Measurements from ENCODE around the gene KRT222. TPM values are rescaled to one million over a fixed set of nuclear protein-coding genes. Genes with fewer than 3 reads are reported as not detected.

The KRT222 gene
- total RNA-seq, 1 experiment from 2014 or later = not detected

DNA sequence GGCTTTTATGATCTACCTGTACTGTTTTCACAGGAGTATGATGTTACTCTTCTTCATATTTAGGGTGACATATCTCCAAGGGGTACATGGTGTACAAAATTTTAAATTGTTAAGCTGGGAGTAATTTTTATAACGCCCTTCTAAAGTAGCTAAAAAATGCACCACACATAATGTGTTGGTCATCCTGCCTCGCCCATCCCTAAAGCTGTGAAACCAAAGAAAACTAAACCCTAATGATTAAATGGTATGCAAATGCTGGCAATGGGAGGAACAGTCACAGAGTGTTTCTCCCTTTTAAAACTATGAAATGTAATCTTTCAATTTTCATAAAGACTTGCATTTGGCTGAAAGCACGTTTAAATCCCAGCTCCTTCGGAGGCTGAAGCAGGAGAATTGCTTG, 40.6 kb upstream of the KRT222 start:
- Histone ChIP-seq H3K4me3 (ENCODE audit: low read depth, low read length, poor library complexity, severe bottlenecking) (no peak overlapping the region), H3K27ac (ENCODE audit: low read depth, low read length, poor library complexity, severe bottlenecking) (no peak overlapping the region), H3K9me3 (ENCODE audit: low read depth, low read length, poor library complexity, severe bottlenecking) (no peaks in the 10 kb centered on the region), H3K4me1 (ENCODE audit: insufficient read depth, low read length, poor library complexity, severe bottlenecking) (no peaks in the 10 kb centered on the region), H3K36me3 (ENCODE audit: insufficient read depth, low read length, poor library complexity, severe bottlenecking) (no peaks in the 10 kb centered on the region), H3K27me3 (replicated peaks; ENCODE audit: insufficient read depth, low read depth, low read length, poor library complexity) (no peaks in the 10 kb centered on the region)
- ChIA-PET CTCF (interaction anchor here (0.6 kb wide), 1 partner anchor 146 kb away, joined by 6 read pairs; no protein-coding TSS in a partner anchor), POLR2A (ENCODE audit: low non-redundant PET) (no interaction called here)
- TF ChIP-seq, protein P1, sequence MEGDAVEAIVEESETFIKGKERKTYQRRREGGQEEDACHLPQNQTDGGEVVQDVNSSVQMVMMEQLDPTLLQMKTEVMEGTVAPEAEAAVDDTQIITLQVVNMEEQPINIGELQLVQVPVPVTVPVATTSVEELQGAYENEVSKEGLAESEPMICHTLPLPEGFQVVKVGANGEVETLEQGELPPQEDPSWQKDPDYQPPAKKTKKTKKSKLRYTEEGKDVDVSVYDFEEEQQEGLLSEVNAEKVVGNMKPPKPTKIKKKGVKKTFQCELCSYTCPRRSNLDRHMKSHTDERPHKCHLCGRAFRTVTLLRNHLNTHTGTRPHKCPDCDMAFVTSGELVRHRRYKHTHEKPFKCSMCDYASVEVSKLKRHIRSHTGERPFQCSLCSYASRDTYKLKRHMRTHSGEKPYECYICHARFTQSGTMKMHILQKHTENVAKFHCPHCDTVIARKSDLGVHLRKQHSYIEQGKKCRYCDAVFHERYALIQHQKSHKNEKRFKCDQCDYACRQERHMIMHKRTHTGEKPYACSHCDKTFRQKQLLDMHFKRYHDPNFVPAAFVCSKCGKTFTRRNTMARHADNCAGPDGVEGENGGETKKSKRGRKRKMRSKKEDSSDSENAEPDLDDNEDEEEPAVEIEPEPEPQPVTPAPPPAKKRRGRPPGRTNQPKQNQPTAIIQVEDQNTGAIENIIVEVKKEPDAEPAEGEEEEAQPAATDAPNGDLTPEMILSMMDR (conservative IDR thresholded peaks at IDR 0.05; ENCODE audit: low read depth, low read length) = no peak
- no peak for TF ChIP-seq EZH2 (IDR thresholded peaks at IDR 0.05; ENCODE audit: borderline replicate concordance, low read depth, low read length, poor library complexity, severe bottlenecking)
- BruUV-seq (replicated peaks) = no TSS peak
- intact Hi-C loops (cut with micrococcal nuclease; ENCODE audit: unreplicated experiment) = no loop called here
- no peak for DNase-seq (ENCODE audit: low spot score)

DNA sequence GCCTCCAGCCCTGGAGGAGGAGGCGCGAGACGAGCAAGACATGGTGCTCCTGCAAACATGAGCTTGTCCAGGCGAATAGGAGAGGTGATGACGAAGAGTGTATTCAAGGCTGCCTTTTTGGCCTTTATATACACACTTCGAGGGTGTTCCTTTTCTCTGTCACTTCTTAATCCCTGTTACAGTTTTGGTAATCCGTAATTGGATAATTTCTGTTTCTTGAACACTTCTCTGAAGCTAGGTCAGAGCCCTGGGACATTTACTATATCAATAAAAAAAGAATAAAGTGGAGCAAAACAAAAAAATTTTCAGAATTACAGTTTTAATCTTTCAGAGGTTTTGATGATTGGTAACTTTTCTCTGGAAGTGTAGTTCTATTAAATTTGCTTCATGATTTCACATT, 38.7 kb upstream of the KRT222 start, which contains the start of gene KRT24:
TSS of gene KRT24 (minus strand) at position 101 of the 400 bp plus-strand sequence. CDS start at position 42, 59 bp downstream.
- no peak within 1 kb of the TSS for H3K27ac ChIP-seq (ENCODE audit: low read depth, low read length, poor library complexity, severe bottlenecking)
- intact Hi-C loops (cut with micrococcal nuclease; ENCODE audit: unreplicated experiment) = no loop called here
- BruUV-seq (replicated peaks) = no TSS peak
- ChIA-PET CTCF (no interaction called here), POLR2A (ENCODE audit: low non-redundant PET) (no interaction called here)
- no peak within 1 kb of the TSS for H3K4me3 ChIP-seq (ENCODE audit: low read depth, low read length, poor library complexity, severe bottlenecking)
- no peaks in the 10 kb centered on the region for H3K9me3 ChIP-seq (ENCODE audit: low read depth, low read length, poor library complexity, severe bottlenecking)
- no peaks in the 10 kb centered on the region for H3K4me1 ChIP-seq (ENCODE audit: insufficient read depth, low read length, poor library complexity, severe bottlenecking)
- no peak for DNase-seq (ENCODE audit: low spot score)
- TF ChIP-seq, protein P1 (conservative IDR thresholded peaks at IDR 0.05; ENCODE audit: low read depth, low read length) = no peak
- TF ChIP-seq EZH2 (IDR thresholded peaks at IDR 0.05; ENCODE audit: borderline replicate concordance, low read depth, low read length, poor library complexity, severe bottlenecking) = no peak
- no peaks in the 10 kb centered on the region for H3K27me3 ChIP-seq (replicated peaks; ENCODE audit: insufficient read depth, low read depth, low read length, poor library complexity)
- H3K36me3 ChIP-seq (ENCODE audit: insufficient read depth, low read length, poor library complexity, severe bottlenecking) = no peaks in the 10 kb centered on the region

DNA sequence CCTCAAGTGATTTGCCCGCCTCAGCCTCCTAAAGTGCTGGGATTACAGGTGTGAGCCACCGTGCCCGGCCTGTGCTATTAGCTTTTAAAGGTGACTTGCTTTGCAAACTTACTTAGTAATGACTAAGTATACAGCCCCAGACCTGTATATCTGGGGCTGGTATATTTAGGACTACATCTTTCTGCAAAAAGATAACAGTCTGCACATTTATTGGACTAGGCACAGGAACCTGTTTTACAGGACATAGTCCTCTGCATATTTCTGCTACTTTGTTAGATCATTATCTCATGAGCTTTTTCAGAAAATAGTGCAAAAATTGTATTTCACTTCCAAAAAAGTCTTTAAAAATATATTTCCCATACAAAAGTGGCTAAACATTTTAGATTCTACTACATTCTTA, 37.3 kb upstream of the KRT222 start:
- CTCF ChIA-PET = no interaction called here
- H3K4me3 ChIP-seq (ENCODE audit: low read depth, low read length, poor library complexity, severe bottlenecking) = no peak overlapping the region
- TF ChIP-seq, protein P1 (conservative IDR thresholded peaks at IDR 0.05; ENCODE audit: low read depth, low read length) = no peak
- H3K9me3 ChIP-seq (ENCODE audit: low read depth, low read length, poor library complexity, severe bottlenecking) = no peaks in the 10 kb centered on the region
- no peaks in the 10 kb centered on the region for H3K4me1 ChIP-seq (ENCODE audit: insufficient read depth, low read length, poor library complexity, severe bottlenecking)
- H3K36me3 ChIP-seq (ENCODE audit: insufficient read depth, low read length, poor library complexity, severe bottlenecking) = no peaks in the 10 kb centered on the region
- DNase-seq (ENCODE audit: low spot score) = no peak
- no peaks in the 10 kb centered on the region for H3K27me3 ChIP-seq (replicated peaks; ENCODE audit: insufficient read depth, low read depth, low read length, poor library complexity)
- POLR2A ChIA-PET (ENCODE audit: low non-redundant PET) = interaction anchor here (0.6 kb wide), 1 partner anchor 34 kb away, joined by 4 read pairs; no protein-coding TSS in a partner anchor
- BruUV-seq (replicated peaks) = no TSS peak
- H3K27ac ChIP-seq (ENCODE audit: low read depth, low read length, poor library complexity, severe bottlenecking) = no peak overlapping the region
- intact Hi-C loops (cut with micrococcal nuclease; ENCODE audit: unreplicated experiment) = no loop called here
